Left hindlimb (tissue), 1 donor: Measurements from ENCODE around the gene DNAL4.
A peak's percentile ranks its signal among the peaks of the same experiment; 100 is the strongest.

Experiments
- DNase-seq: peaks from one replicate; pipeline ENCODE4 v3.0.0-alpha.2; 2018

DNAL4 gene

DNA sequence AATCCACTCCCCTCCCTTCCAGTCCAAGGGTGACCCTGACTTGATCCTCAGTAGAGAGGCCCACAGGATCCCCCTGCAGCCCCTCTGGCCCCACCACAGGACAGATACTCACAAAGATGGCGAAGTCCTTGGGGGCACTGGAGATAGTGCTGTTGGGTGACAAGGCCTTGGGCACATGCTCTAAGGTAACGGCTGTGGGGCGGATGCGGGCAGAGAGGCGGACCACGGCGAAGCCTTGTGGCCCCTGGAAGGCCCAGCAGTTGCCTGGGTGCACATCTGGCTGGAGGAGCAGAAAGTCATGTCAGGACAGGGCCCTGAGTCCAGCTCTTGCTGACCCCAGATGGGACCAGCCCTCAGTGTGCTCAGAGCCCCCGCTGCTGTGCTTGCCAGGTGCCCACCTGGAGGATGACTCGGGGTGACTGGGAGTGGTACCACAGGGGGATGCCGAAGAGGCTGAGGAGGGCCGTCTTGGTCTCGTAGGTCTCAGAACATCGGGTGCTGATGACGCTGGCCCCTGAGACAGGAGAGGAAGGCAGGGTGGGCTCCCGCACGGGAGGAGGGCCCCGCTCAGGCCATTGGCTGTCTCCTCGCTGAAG lies 55.4 kb downstream of the DNAL4 start:
- DNase-seq, result peak; percentile 23

DNA sequence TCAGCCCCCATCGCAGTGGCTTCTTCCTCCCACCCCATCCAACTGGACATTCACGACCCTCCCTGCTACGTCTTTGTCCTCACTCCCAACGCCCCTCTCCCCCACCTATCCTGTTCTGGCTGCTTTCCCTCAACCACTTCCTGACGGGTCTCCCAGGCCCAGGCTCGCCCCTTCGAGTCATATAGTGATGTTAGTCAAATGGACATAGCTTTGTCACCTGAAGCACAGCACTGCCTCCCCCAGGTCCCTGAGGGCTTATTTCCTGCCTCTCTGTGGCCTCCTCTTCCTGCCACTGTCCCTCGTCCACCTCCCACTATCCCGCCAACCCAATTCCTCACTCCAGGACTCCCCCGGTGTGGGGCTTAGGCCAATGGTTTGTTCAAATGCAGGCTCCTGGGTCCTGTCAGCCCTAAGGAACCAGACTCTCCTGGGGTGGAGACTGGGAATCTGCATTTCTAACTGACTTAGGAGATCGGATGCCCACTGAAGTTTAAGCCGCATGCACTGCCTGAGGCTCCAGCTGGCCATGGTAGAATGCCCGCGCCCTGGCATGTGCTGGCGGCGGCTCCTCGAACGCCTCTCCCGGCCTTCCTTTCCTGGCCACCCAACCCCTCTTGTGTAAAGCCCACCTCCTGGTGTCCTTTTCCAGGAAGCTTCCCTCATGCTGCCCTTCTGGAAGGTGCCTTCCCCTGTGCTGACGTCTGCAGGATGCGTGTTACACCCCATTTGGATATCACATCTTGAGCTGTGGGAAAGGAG lies 56.5 kb downstream of the DNAL4 start:
- DNase-seq, result peak; percentile 27

DNA sequence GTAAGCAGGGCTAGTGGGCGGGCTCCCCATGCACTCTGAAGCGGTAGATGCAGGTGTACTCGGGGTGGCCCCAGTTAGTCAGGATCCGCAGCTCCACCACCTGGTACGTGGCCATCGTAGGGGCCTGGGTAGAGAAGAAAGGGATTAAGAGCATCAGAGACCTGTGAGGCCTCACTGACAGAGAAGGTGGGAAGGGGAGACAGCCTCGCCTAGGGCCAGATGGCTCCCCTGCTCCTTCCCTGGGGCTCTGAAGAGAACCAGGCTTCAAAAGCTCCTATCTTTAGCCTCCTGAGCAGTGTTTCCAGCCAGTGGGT lies 57.7 kb downstream of the DNAL4 start:
- no peak for DNase-seq

DNA sequence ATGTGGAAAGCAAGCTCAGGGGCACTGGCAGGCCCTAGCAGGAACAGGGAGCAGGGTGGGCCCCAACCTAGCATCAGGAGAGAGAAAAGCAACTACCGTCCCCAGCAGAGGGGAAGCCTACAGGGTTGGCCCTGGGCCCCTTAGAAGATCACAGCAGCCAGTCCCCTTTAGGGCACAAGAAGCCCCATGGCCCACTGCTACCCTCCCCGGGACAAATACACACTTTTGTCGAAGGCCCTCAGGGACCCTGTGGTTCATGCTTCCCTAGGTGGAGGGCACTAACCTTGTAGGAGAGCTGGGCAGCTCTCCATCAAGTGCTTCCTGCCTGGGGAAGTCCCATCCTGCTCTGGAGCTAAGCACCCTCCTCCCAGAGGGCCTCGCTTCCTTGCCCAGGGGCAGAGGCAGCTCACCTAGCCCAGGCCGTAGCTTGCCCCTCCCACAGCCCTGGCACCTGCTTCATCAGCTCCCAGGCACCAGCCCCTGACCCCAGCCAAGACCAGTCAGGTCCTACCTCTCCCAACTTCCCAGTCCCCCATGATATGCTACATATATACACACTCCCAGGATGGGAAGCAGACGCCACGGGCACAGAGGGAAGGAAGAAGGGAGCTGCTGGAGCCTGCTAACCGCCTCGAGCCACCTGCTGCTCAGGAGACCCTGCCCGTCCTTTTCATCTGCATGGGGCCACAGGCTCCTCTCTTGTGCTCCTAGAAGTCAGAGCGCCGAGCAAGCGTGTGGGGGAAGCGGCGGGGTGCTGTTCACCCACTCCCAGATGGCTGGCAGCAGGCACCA lies 58.3 kb downstream of the DNAL4 start:
- DNase-seq, result peak; percentile 30

DNA sequence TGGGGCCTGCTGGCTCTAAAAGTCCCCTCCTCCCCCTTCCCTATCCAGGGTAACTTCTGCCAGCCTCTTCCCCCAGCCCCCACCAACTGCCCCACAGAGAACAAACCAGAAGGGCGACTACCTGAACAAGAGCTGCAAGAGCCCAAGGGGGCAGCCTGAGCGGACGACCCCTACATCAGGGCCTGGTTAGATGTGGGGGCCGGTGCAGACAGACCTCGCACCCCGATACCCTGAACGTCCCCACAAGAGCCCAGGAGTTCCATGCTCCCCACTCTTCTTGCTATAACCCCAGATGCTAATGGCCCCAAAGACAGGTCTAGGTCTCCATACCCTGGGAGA lies 58.8 kb downstream of the DNAL4 start:
- DNase-seq, result peak; percentile 5

DNA sequence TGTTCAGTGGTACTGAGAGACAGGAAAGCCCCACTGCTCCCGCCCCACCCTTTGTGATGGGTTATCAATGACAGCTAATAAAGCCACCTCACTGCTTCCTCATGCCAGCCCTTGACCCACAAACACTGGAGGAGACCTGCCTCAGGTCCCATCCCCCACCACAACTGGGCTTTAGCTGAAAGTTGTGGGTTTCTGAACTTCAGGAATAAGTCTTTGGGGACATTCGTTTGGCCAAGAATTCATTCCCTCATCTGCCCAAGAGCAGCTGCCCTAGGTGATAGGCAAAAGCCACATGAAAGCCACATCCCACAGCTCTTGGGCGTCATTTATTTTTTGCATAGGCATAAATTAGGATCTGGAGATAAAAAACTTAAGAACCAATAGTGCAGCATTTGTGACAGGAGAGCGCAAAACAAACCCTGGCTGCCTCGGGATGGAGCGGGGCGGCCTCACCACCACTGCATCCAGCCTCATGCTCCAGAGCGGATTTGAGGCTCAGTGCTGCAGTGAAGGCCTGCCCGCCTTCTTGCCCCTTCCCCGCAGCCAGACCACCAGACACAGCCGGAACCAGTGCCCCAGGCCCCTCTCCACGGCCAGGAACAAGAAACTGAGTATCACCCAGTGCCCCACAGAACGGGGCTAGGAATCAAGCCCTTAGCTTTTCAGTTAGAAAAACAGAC lies 59.4 kb downstream of the DNAL4 start:
- DNase-seq, result peak; percentile 18

DNA sequence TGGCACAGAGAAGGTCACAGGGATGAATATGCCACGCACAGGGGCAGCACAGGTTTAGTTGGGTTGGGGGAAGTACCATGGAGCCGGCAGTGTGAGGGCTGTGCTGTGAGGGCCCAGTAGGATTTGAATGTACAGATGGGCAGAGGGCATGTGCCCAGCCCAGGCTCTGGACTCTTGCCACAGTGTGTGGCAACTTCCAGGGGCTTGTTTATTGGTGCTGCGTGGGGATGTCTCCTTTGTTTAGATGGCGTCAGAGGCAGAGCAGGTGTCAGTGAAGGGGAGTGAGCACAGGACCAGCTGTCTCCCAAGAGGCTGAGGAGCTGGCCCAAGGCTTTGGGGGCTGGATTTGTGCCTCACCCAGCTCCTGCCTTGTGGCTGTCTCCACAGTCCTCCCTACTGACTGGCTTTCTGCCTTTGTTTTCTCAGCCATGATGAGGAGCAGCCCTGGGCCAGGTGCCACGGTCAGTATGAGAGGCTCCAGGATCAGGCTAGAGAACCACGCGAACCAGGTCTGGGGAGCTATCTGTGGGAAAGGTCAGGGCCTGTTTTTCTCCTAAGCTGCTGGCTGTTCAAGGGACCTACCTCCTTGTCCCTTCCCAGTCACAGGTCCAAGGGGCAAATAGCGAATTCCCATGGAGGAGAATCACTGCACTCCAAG lies 60.1 kb downstream of the DNAL4 start:
- peak; percentile 59 for DNase-seq

DNA sequence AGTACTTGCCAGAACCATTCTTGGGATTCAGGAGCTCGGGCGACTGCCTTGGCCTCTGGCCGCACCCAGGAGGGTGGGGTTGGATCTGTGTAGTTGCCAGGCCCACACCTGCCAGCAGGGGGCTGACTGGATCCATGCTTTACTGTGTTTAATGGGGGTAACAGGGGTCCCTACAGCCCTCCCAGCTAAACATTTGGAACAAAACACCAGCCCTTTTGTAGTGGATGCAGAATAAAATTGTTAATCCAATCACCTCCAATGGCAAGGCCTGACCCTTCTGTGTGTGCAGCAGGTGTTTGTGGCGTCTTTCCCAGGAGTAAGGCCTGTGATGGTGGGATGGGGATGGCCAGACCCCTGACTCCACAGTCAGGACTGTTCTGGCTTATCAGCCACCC lies 60.6 kb downstream of the DNAL4 start:
- no peak for DNase-seq

DNA sequence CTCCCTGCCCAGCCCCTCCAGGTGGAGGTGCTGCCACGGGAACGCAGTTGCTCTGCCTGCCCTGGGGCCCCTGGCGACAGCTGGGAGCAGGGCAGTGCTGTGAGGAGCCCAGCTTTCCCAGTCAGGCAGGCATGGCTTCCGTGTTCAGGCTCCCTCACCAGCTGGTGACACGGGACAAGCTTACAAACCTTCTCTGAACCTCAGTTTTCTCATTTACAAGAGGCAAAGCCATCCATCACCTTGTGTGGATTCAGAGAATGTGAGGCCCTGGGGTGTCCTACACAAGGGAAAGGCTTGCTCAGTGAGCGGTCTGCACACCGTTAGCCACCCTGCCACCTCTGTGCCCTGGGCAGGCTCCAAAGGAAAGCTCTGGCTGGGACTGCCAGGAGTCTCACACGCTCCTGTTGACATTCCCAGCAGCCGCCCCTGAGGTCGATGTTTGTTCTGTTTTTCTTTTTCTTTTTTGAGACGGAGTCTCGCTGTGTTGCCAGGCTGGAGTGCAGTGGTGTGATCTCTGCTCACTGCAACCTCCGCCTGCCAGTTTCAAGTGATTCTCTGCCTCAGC lies 61.6 kb downstream of the DNAL4 start:
- peak; percentile 2 for DNase-seq

DNA sequence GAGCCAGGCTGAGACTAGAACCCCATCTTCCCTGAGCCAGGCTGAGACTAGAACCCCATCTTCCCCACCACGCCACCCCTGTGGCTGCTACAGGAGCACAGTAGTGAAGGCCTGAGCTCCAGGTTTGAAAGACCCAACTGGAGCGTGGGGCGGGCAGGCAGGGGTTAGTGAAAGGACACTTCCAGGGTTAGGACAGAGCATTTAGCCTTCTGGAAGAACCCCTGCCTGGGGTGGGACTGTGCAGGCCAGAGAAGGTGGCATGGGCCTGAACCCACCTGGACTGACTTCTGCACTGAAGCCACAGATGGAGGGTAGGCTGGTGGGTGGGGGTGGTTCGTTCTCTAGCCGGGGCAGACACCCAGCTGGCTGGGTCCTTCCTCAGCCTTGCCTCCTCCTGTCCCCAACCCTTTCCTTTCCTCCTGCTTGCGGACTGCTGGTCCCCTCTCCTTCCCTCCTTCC lies 62.2 kb downstream of the DNAL4 start:
- no peak for DNase-seq

DNA sequence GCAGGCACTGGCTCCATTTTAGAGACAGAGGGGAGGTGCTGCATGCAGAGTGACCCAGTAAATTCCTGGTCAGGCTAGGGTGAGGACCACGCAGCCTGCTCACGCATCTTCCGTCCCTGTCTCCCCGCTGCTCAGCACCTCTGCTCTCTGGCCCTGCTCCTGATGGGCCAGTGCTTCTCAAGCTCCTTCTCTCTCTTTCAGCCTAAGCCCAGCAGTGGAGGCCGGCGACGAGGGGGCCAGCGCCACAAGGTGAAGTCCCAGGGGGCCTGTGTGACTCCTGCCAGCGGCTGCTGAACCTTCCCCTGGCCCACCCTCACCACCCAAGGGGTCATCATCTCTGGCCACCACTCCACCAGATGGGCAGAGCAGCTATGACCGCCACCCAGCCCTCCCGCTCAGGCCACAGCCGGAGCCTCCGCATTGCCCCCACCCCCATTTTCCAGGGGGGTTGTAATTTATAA lies 63.5 kb downstream of the DNAL4 start:
- no peak for DNase-seq

DNA sequence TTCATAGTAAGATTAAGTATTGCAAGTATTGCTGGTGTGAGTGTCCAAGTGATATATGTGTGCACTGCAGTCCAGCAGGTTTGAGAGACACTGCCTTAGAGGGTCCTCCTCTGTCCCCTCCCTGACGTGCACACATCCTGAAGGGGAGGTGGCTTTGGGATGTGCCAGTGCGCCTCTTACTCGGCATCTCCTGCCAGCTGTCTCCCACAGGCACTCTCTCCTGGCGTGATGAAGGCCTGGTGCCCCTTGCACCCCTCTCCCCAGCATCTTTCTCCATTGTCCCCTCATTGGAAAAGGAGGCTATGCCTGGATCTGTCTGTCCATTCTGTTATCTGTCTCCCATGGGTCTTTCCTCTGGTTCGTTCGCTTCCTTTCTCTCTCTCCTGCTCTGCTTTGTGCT lies 64.0 kb downstream of the DNAL4 start:
- DNase-seq, result no peak

DNA sequence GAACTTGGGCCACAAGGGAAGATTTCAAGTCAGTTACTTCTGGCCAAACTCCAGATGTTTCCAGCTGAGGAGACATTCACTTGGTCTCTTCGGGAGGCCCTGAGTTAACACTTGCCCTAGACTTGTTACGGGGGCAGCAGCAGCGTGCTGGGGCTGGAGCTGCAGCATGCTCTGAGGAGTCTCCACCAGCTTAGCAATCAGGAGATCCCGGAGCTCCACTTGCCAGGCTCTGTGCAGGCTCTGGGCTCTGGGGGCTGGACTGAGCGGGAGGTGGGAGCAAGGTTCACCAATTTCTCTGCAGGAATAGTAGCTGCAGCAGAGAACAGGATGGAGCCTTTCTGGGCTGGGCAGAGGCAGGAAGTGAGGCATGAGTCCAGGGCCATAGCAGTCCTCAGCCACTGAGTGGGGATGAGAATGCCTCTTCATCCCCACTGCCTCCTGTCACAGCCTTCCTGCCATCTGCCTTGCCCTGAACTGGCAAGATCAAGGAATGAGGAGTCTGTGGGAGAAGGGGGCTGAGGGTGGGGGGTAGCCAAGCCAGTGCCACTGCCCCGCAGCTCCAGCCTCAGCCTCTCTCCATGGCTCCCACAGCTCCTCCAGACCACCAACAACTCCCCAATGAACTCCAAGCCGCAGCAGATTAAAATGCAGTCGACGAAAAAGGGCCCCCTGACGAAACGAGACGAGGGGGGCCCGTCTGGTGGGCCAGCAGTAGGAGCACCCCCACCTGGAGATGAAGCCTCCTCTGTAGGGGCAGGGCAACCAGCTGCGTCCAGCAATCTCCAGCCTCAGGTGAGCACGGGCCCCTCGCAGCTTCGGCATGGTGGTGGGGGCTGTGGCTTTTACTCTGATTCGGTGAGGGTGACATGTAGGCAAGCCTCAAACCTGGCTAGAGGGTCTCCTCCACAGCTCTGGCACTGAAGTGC lies 64.8 kb downstream of the DNAL4 start:
- DNase-seq, result peak; percentile 20
